ENCODE measurements around the gene SLC25A12. TPM values are rescaled to one million over a fixed set of nuclear protein-coding genes. Genes with fewer than 3 reads are reported as not detected.

SLC25A12 gene
- total and polyA plus RNA-seq, 2 of the 13 experiments (the other 11 are each of a cell fraction or from before 2014, with no cell fraction given) = 8.1 to 15.9 TPM

DNA sequence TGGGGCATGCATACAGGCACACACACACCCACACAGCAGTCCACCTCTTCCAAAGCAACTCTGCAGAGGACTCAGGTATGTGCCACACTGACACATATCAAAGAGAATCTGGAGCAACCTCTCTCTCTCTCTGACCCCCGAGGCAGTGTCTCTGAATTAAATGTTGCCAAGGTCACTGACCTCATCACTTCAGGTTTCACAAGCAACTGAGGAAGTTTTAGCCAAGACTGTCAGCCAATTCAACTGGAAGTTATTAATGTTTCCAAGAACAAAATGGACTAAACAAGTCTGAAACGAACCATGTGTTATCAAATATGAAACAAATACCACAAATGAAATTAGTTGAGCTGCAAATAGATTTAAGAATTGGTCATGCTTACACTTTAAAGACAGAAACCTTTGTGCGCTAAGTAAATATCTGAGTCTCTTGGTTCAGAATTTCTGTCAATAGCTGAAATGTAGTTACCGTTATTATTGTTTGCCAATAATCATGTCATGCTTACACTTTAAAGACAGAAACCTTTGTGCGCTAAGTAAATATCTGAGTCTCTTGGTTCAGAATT lies 86.1 kb downstream of the SLC25A12 start (continued):
- TF ChIP-seq GMEB2 (CRISPR knock-in tag; IDR thresholded peaks at IDR 0.05; ENCODE audit: low read depth) (no peak), ZNF570 (CRISPR knock-in tag; IDR thresholded peaks at IDR 0.05; ENCODE audit: borderline replicate concordance) (no peak), ARNT2 (CRISPR knock-in tag; IDR thresholded peaks at IDR 0.05; ENCODE audit: low read depth) (no peak), TMF1 (CRISPR knock-in tag; IDR thresholded peaks at IDR 0.05; ENCODE audit: low read depth) (no peak), ZNF816 (CRISPR knock-in tag; IDR thresholded peaks at IDR 0.05; ENCODE audit: borderline replicate concordance) (no peak; the same call in 1 of the 2 replicates), ZNF329 (CRISPR knock-in tag; IDR thresholded peaks at IDR 0.05; ENCODE audit: low read depth) (no peak), TERF1 (CRISPR knock-in tag; IDR thresholded peaks at IDR 0.05) (no peak), RELA (CRISPR knock-in tag; IDR thresholded peaks at IDR 0.05) (no peak), PRPF4 (IDR thresholded peaks at IDR 0.05; ENCODE audit: low read depth, low read length, poor library complexity, severe bottlenecking) (no peak), SAP130 (CRISPR knock-in tag; IDR thresholded peaks at IDR 0.05; ENCODE audit: low read depth) (peak; percentile 60), NFE2 (CRISPR knock-in tag; IDR thresholded peaks at IDR 0.05) (no peak), PRMT3 (CRISPR knock-in tag; IDR thresholded peaks at IDR 0.05; ENCODE audit: borderline replicate concordance, low read depth) (no peak), ZNF12 (CRISPR knock-in tag; IDR thresholded peaks at IDR 0.05) (no peak), SKI (IDR thresholded peaks at IDR 0.05; ENCODE audit: partially characterized antibody) (no peak), XRCC5 (optimal IDR thresholded peaks at IDR 0.05; ENCODE audit: low read length) (no peak), PAX8 (CRISPR knock-in tag; IDR thresholded peaks at IDR 0.05; ENCODE audit: borderline replicate concordance) (no peak), MAFF (IDR thresholded peaks at IDR 0.05; ENCODE audit: low read depth, low read length) (no peak), HOXA7 (CRISPR knock-in tag; IDR thresholded peaks at IDR 0.05) (no peak), ATAD3A (CRISPR knock-in tag; IDR thresholded peaks at IDR 0.05) (no peak), MIXL1 (CRISPR knock-in tag; IDR thresholded peaks at IDR 0.05) (peak; percentile 53; the same call in 1 of the 2 replicates)
- TF ChIP-seq, protein P1, sequence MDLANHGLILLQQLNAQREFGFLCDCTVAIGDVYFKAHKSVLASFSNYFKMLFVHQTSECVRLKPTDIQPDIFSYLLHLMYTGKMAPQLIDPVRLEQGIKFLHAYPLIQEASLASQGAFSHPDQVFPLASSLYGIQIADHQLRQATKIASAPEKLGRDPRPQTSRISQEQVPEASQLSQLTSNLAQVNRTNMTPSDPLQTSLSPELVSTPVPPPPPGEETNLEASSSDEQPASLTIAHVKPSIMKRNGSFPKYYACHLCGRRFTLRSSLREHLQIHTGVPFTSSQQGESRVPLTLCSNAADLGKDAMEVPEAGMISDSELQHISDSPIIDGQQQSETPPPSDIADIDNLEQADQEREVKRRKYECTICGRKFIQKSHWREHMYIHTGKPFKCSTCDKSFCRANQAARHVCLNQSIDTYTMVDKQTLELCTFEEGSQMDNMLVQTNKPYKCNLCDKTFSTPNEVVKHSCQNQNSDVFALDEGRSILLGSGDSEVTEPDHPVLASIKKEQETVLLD (CRISPR knock-in tag; IDR thresholded peaks at IDR 0.05; ENCODE audit: low read depth) = no peak
- TF ChIP-seq, protein P2, sequence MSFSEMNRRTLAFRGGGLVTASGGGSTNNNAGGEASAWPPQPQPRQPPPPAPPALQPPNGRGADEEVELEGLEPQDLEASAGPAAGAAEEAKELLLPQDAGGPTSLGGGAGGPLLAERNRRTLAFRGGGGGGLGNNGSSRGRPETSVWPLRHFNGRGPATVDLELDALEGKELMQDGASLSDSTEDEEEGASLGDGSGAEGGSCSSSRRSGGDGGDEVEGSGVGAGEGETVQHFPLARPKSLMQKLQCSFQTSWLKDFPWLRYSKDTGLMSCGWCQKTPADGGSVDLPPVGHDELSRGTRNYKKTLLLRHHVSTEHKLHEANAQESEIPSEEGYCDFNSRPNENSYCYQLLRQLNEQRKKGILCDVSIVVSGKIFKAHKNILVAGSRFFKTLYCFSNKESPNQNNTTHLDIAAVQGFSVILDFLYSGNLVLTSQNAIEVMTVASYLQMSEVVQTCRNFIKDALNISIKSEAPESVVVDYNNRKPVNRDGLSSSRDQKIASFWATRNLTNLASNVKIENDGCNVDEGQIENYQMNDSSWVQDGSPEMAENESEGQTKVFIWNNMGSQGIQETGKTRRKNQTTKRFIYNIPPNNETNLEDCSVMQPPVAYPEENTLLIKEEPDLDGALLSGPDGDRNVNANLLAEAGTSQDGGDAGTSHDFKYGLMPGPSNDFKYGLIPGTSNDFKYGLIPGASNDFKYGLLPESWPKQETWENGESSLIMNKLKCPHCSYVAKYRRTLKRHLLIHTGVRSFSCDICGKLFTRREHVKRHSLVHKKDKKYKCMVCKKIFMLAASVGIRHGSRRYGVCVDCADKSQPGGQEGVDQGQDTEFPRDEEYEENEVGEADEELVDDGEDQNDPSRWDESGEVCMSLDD (CRISPR knock-in tag; IDR thresholded peaks at IDR 0.05; ENCODE audit: borderline replicate concordance) = no peak
- TF ChIP-seq, protein P3, sequence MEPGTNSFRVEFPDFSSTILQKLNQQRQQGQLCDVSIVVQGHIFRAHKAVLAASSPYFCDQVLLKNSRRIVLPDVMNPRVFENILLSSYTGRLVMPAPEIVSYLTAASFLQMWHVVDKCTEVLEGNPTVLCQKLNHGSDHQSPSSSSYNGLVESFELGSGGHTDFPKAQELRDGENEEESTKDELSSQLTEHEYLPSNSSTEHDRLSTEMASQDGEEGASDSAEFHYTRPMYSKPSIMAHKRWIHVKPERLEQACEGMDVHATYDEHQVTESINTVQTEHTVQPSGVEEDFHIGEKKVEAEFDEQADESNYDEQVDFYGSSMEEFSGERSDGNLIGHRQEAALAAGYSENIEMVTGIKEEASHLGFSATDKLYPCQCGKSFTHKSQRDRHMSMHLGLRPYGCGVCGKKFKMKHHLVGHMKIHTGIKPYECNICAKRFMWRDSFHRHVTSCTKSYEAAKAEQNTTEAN (CRISPR knock-in tag; conservative IDR thresholded peaks at IDR 0.05) = no peak
